CD8-positive, alpha-beta memory T cell (primary cell): ENCODE data around the gene FBXL15. TPM values are rescaled to one million over a fixed set of nuclear protein-coding genes. Genes with fewer than 3 reads are reported as not detected.

Source experiments
- CTCF ChIA-PET: fragments of 350-600 bp; sonication (Branson Sonifier 250); formaldehyde crosslinking; loops from one replicate; lab custom pipeline; 2021; ENCODE audit warnings: antibody characterized with exemption; lab: Charles Lee
- POLR2A ChIA-PET: fragments of 350-600 bp; sonication (Branson Sonifier 250); formaldehyde crosslinking; loops from one replicate; lab custom pipeline; 2021; ENCODE audit warnings: antibody characterized with exemption; lab: Charles Lee
- DNase-seq, 5 donors: peaks; one replicate each; pipeline versions ENCODE4 v3.0.0 to v3.0.0-alpha.2; 2020 to 2022; ENCODE audit warnings: mixed read lengths in 1 of 5
- H3K27ac ChIP-seq: one replicate; pipeline ENCODE4 v1.7.0; 2013; ENCODE audit warnings: low read depth, mild to moderate bottlenecking, low read length, moderate library complexity
- H3K27me3 ChIP-seq: 2 replicates; pipeline ENCODE4 v1.7.0; 2013; ENCODE audit warnings: low read length, mild to moderate bottlenecking; ENCODE audit not compliant: insufficient read depth, poor library complexity, severe bottlenecking
- H3K36me3 ChIP-seq: 2 replicates; pipeline ENCODE4 v1.7.0; 2013; ENCODE audit warnings: mild to moderate bottlenecking, low read length, moderate library complexity; ENCODE audit not compliant: insufficient read depth
- H3K4me1 ChIP-seq: 2 replicates; pipeline ENCODE4 v1.7.0; 2013; ENCODE audit warnings: mild to moderate bottlenecking, low read length, moderate library complexity; ENCODE audit not compliant: insufficient read depth
- H3K4me3 ChIP-seq: 2 replicates; pipeline ENCODE4 v1.7.0; 2013; ENCODE audit warnings: mild to moderate bottlenecking, low read length
- H3K9me3 ChIP-seq: 2 replicates; pipeline ENCODE4 v1.7.0; 2013; ENCODE audit warnings: mild to moderate bottlenecking, low read length
- H3K27ac Mint-ChIP-seq, 8 donors: one replicate each; pipeline ENCODE4 v1.8.0; 2020 to 2021; ENCODE audit warnings: mixed read lengths in 8 of 8, mild to moderate bottlenecking in 6 of 8, inconsistent platforms in 3 of 8, moderate library complexity in 3 of 8
- H3K27me3 Mint-ChIP-seq, 2 donors: one replicate each; pipeline ENCODE4 v1.8.0; 2020 to 2021; ENCODE audit warnings: mixed read lengths in 2 of 2, mild to moderate bottlenecking in 1 of 2, moderate library complexity in 1 of 2
- H3K36me3 Mint-ChIP-seq, 3 donors: one replicate each; pipeline ENCODE4 v1.8.0; 2020 to 2021; ENCODE audit warnings: mixed read lengths in 3 of 3, inconsistent platforms in 1 of 3, mild to moderate bottlenecking in 1 of 3
- H3K4me1 Mint-ChIP-seq, 3 donors: one replicate each; pipeline ENCODE4 v1.8.0; 2020 to 2021; ENCODE audit warnings: mixed read lengths in 3 of 3, inconsistent platforms in 1 of 3, mild to moderate bottlenecking in 1 of 3
- H3K4me3 Mint-ChIP-seq, 7 donors: one replicate each; pipeline ENCODE4 v1.8.0; 2020 to 2021; ENCODE audit warnings: mixed read lengths in 7 of 7, mild to moderate bottlenecking in 6 of 7, moderate library complexity in 4 of 7, inconsistent platforms in 2 of 7
- H3K9me3 Mint-ChIP-seq, 5 donors: one replicate each; pipeline ENCODE4 v1.8.0; 2020 to 2022; ENCODE audit warnings: mixed read lengths in 5 of 5, mild to moderate bottlenecking in 3 of 5, moderate library complexity in 2 of 5, inconsistent platforms in 1 of 5
- polyA plus RNA-seq: library from polyadenylated mRNA; unstranded; fragments of 300-500 nt; fragmentation: Illumina TruSeq; gene quantifications from one replicate; pipeline ENCODE4 v1.2.3, GENCODE V29; 2021
- total RNA-seq, 2 experiments: library from RNA; stranded (reverse); gene quantifications; one replicate each; pipeline ENCODE4 v1.2.3, GENCODE V29; 2021

Gene FBXL15, protein sequence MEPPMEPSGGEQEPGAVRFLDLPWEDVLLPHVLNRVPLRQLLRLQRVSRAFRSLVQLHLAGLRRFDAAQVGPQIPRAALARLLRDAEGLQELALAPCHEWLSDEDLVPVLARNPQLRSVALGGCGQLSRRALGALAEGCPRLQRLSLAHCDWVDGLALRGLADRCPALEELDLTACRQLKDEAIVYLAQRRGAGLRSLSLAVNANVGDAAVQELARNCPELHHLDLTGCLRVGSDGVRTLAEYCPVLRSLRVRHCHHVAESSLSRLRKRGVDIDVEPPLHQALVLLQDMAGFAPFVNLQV
- total RNA-seq = 10 to 100 TPM; 13.5 to 16.3 TPM
- polyA plus RNA-seq = 33.4 TPM

DNA sequence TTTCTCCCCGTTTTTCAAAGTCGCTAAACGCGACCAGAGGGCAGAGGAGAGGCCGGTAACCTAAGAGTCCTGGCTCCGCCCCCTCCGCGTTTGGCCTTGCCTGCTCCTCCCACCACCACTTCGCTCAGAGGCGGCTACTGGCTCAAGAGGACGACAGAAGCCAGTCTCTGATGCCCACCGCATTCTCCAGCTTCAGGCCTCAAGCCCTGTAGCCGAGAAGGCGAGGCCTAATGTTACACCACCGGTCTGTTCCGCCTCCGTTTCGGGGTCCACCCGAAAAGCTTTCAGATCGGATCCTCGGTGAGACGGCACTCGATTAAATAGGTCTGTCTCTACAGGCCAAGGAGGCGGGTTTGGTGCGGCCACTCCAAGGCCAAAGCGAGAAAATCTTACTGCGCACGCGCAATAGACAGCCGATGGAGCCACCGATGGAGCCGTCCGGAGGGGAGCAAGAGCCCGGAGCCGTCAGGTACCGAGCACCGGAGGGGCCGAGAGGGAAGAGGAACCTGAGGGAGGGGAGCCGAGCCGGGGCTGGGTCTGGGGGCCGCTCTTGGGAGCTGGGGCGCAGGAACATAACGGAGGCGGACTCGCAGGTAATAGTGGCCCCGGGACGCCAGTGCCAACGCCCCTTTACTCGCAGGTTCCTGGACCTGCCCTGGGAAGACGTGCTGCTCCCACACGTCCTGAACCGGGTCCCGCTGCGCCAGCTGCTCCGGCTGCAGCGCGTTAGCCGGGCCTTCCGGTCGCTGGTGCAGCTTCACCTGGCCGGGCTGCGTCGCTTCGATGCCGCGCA, at the start of gene FBXL15:
TSS of gene FBXL15 (plus strand) at position 123 of the 793 bp plus-strand sequence. CDS start at position 417, 294 bp downstream.
- POLR2A ChIA-PET = interaction anchor here (0.6 to 5.6 kb wide), 10 partner anchors 9 to 58 kb away, joined by 3 to 45 read pairs (median 4); partner anchors contain the start of genes C10orf95, CUEDC2 and NFKB2

DNA sequence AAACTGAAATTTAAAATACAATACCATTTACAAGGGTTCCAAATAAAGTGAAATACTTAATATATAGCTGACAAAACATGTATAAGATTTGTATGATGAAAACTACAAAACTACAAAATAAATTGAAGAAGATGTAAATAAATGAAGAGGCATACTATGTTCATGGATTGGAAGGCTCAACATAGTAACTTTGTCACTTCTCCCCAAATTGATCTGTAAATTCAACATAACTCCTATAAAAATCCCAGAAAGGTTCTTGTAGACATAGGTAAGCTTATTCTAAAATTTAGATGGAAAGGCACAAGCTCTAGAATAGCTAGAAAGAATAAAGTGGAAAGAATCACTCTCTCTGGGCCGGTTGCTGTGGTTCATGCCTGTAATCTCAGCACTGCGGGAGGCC, 49.3 kb upstream of the FBXL15 start:
- no peak overlapping the region for H3K4me3 Mint-ChIP-seq
- Histone ChIP-seq H3K36me3 (peaks cover 68% of the 10 kb centered on the region), H3K4me3 (no peak overlapping the region), H3K9me3 (no peaks in the 10 kb centered on the region), H3K4me1 (no peaks in the 10 kb centered on the region), H3K27me3 (no peaks in the 10 kb centered on the region), H3K27ac (no peak overlapping the region)
- no peak for DNase-seq
- H3K36me3 Mint-ChIP-seq = peaks cover 26 to 91% (median 36%) of the 10 kb centered on the region in 3 donors
- CTCF ChIA-PET = interaction anchor here (0.8 kb wide), 1 partner anchor 15 kb away, joined by 3 read pairs; no protein-coding TSS in a partner anchor
- H3K4me1 Mint-ChIP-seq = no peaks in the 10 kb centered on the region
- H3K27me3 Mint-ChIP-seq = no peaks in the 10 kb centered on the region
- H3K27ac Mint-ChIP-seq = no peak overlapping the region
- H3K9me3 Mint-ChIP-seq = no peaks in the 10 kb centered on the region
- POLR2A ChIA-PET = no interaction called here

More for the DNA sequence above, at the start of gene FBXL15:
- peak; percentile 86 to 96 (median 91) for DNase-seq
- H3K36me3 Mint-ChIP-seq = peaks cover 0 to 29% (median 0%) of the 10 kb centered on the region in 3 donors
- Histone ChIP-seq H3K36me3 (peaks cover 7% of the 10 kb centered on the region), H3K27me3 (peaks cover 2% of the 10 kb centered on the region), H3K4me3 (peak within 1 kb of the TSS; percentile 95), H3K9me3 (no peaks in the 10 kb centered on the region), H3K27ac (peak within 1 kb of the TSS; percentile 74), H3K4me1 (peaks cover 35% of the 10 kb centered on the region)
- peaks cover 20 to 52% (median 32%) of the 10 kb centered on the region in 3 donors for H3K4me1 Mint-ChIP-seq
- H3K27me3 Mint-ChIP-seq = peaks cover 18% of the 10 kb centered on the region in 2 donors
- H3K9me3 Mint-ChIP-seq = no peaks in the 10 kb centered on the region
- peak within 1 kb of the TSS; percentile 92 to 99 (median 99) for H3K4me3 Mint-ChIP-seq
- CTCF ChIA-PET = interaction anchor here (0.6 to 4.1 kb wide), 15 partner anchors 10 to 251 kb away, joined by 3 to 37 read pairs (median 5); partner anchors contain the start of genes C10orf95 and CUEDC2
- peak within 1 kb of the TSS; percentile 89 to 98 (median 96) for H3K27ac Mint-ChIP-seq

DNA sequence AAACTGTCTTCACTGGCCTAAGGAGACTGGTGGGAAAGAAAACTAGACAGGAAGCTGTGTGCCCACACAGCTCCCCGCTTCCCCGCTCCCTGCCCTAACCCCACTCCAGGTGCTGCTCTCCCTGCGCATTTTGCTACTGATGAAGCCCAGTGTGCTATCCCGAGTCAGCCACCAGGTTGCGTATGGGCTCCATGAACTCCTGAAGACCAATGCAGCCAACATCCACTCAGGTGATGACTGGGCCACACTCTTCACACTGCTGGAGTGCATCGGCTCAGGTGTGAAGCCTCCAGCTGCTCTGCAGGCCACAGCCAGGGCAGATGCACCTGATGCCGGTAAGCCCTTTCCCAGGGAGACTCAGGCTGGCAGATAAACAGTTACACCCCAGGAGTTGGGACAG, 45.4 kb upstream of the FBXL15 start:
- Mint-ChIP-seq H3K4me3 (no peak overlapping the region), H3K4me1 (no peaks in the 10 kb centered on the region), H3K9me3 (no peaks in the 10 kb centered on the region), H3K27me3 (no peaks in the 10 kb centered on the region), H3K36me3 (peaks cover 13 to 88% (median 18%) of the 10 kb centered on the region in 3 donors), H3K27ac (no peak overlapping the region)
- ChIA-PET CTCF (interaction anchor here (1.8 kb wide), 1 partner anchor 19 kb away, joined by 6 read pairs; no protein-coding TSS in a partner anchor), POLR2A (no interaction called here)
- H3K27me3 ChIP-seq = no peaks in the 10 kb centered on the region
- peaks cover 50% of the 10 kb centered on the region for H3K36me3 ChIP-seq
- no peak overlapping the region for H3K4me3 ChIP-seq
- DNase-seq = no peak
- H3K4me1 ChIP-seq = no peaks in the 10 kb centered on the region
- H3K27ac ChIP-seq = no peak overlapping the region
- no peaks in the 10 kb centered on the region for H3K9me3 ChIP-seq

DNA sequence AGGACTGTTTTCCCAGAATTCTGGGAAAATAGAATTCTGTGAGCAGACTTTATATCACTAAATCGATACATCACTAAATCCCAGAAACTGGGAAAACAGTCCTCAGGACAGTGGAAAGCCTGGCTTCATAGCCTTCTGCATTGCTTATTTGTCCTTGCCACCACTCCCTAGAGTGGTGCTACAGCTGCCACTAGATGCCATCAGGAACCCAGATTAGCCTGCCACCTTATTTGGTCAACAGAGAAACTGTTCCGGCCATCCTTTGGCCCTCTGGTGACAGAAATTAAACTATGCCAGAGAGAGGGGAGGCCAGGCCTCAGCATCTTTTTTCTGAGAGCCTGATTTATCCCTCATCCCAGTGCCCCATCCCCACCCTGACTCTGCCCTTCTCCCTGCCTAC, 44.8 kb upstream of the FBXL15 start:
- no peaks in the 10 kb centered on the region for H3K27me3 Mint-ChIP-seq
- H3K36me3 Mint-ChIP-seq = peaks cover 13 to 88% (median 13%) of the 10 kb centered on the region in 3 donors
- no peaks in the 10 kb centered on the region for H3K9me3 ChIP-seq
- H3K4me3 ChIP-seq = no peak overlapping the region
- no peaks in the 10 kb centered on the region for H3K9me3 Mint-ChIP-seq
- H3K4me1 Mint-ChIP-seq = no peaks in the 10 kb centered on the region
- ChIA-PET CTCF (interaction anchor here (1.5 to 1.8 kb wide), 2 partner anchors 18 to 24 kb away, joined by 4 to 6 read pairs; no protein-coding TSS in a partner anchor), POLR2A (no interaction called here)
- peaks cover 50% of the 10 kb centered on the region for H3K36me3 ChIP-seq
- H3K4me1 ChIP-seq = no peaks in the 10 kb centered on the region
- DNase-seq = no peak
- H3K27ac ChIP-seq = no peak overlapping the region
- H3K27me3 ChIP-seq = no peaks in the 10 kb centered on the region
- H3K4me3 Mint-ChIP-seq = no peak overlapping the region
- H3K27ac Mint-ChIP-seq = peak overlapping the region in 2 of 8 donors; percentile 49 to 66

DNA sequence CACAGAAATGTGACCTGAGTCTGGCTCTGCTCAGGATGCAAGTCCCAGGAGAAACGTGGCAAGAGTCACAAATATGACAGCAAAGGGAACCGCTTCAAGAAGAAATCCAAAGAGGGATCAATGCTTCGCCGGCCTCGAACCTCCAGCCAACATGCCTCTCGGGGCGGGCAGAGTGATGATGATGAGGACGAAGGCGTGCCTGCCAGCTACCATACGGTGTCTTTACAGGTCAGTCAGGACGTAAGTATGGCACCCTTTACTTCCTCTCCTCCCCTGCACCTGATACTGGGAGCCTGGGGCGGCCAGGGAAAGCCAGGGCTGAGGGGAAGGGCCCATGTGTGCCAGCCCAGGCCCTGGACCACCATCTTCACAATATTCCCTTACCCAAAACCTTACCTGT, 43.7 kb upstream of the FBXL15 start:
- Mint-ChIP-seq H3K9me3 (no peaks in the 10 kb centered on the region), H3K27ac (peak overlapping the region in 1 of 8 donors; percentile 68), H3K36me3 (peaks cover 5 to 87% (median 10%) of the 10 kb centered on the region in 3 donors), H3K27me3 (no peaks in the 10 kb centered on the region), H3K4me1 (no peaks in the 10 kb centered on the region), H3K4me3 (no peak overlapping the region)
- H3K27me3 ChIP-seq = no peaks in the 10 kb centered on the region
- H3K36me3 ChIP-seq = peaks cover 47% of the 10 kb centered on the region
- no peak overlapping the region for H3K4me3 ChIP-seq
- no peak overlapping the region for H3K27ac ChIP-seq
- CTCF ChIA-PET = interaction anchor here (1.5 to 1.8 kb wide), 2 partner anchors 17 to 25 kb away, joined by 4 to 6 read pairs; no protein-coding TSS in a partner anchor
- DNase-seq = no peak
- no peaks in the 10 kb centered on the region for H3K4me1 ChIP-seq
- POLR2A ChIA-PET = no interaction called here
- no peaks in the 10 kb centered on the region for H3K9me3 ChIP-seq

DNA sequence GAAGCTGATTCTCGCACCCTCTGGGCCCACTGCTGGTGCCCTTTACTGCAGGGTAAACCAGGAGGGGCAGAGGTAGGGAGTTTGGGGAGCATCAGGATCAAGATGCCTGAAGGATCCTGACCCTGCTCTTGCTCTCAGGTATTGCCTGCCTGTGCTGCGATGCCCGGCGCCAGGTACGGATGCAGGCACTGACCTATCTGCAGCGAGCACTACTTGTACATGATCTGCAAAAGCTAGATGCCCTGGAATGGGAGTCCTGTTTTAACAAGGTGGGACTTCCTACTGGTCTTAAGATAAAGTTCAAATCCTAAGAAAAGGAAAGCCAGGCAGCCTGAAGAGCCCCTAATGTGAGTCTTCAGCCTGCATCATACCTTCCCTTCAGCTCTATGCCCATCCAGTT, 41.3 kb upstream of the FBXL15 start:
- CTCF ChIA-PET = interaction anchor here (1.1 to 1.7 kb wide), 3 partner anchors 20 to 210 kb away, joined by 3 to 4 read pairs (median 3); no protein-coding TSS in a partner anchor
- Mint-ChIP-seq H3K36me3 (peaks cover 0 to 74% (median 9%) of the 10 kb centered on the region in 3 donors), H3K27ac (no peak overlapping the region), H3K9me3 (no peaks in the 10 kb centered on the region), H3K4me3 (no peak overlapping the region), H3K4me1 (no peaks in the 10 kb centered on the region), H3K27me3 (no peaks in the 10 kb centered on the region)
- H3K9me3 ChIP-seq = no peaks in the 10 kb centered on the region
- DNase-seq = no peak
- H3K36me3 ChIP-seq = peaks cover 43% of the 10 kb centered on the region
- H3K27ac ChIP-seq = no peak overlapping the region
- no peak overlapping the region for H3K4me3 ChIP-seq
- POLR2A ChIA-PET = interaction anchor here (0.5 kb wide), 1 partner anchor 10 kb away, joined by 3 read pairs; no protein-coding TSS in a partner anchor
- H3K27me3 ChIP-seq = no peaks in the 10 kb centered on the region
- H3K4me1 ChIP-seq = no peaks in the 10 kb centered on the region

DNA sequence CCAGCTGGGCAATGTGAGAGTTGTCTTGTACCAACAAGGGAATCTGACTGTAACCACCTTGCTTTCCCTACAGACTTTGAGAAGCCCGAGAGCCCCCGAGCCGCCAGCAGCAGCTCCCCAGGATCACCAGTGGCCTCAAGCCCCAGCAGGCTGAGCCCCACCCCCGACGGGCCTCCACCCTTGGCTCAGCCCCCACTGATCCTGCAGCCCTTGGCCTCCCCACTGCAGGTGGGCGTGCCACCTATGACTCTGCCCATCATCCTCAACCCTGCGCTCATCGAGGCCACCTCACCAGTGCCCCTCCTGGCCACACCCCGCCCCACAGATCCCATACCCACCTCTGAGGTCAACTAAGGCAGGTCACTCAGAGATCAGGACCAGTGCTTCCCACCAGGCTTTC, 38.7 kb upstream of the FBXL15 start:
- Mint-ChIP-seq H3K4me3 (peak overlapping the region in 1 of 7 donors; percentile 36), H3K4me1 (no peaks in the 10 kb centered on the region), H3K9me3 (no peaks in the 10 kb centered on the region), H3K27ac (peak overlapping the region in 2 of 8 donors; percentile 17 to 31), H3K36me3 (peaks cover 0 to 54% (median 5%) of the 10 kb centered on the region in 3 donors), H3K27me3 (no peaks in the 10 kb centered on the region)
- CTCF ChIA-PET = interaction anchor here (0.7 to 4.1 kb wide), 5 partner anchors 12 to 542 kb away, joined by 3 to 20 read pairs (median 5); no protein-coding TSS in a partner anchor
- POLR2A ChIA-PET = interaction anchor here (0.7 kb wide), 1 partner anchor 376 kb away, joined by 13 read pairs; no protein-coding TSS in a partner anchor
- H3K36me3 ChIP-seq = peaks cover 25% of the 10 kb centered on the region
- no peaks in the 10 kb centered on the region for H3K9me3 ChIP-seq
- H3K4me3 ChIP-seq = no peak overlapping the region
- DNase-seq = no peak
- H3K4me1 ChIP-seq = no peaks in the 10 kb centered on the region
- no peak overlapping the region for H3K27ac ChIP-seq
- no peaks in the 10 kb centered on the region for H3K27me3 ChIP-seq
